ENCODE results near the gene CFAP299.
"Not testable (repeated sequence)": the region's sequence is repeated elsewhere in the genome, so short reads cannot be mapped to it uniquely, and the experiment has no call there.

Gene CFAP299

DNA sequence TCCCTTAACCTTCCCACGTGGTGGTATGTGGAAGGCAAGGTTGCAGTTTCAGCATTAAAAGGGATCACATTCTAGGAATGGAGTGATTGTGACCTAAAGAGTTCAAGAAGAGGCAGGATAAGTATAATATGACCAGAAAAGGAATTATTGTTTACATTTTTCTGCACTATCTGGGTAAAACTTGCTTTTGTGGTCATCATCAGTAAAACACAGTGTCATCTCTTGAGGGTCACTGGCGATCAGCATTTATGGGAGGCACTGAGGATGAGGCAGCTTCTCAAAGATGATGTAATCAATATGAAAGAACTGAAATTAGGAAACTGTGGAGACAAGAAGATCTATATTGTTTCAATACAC, 88.7 kb downstream of the CFAP299 start:
- Histone ChIP-seq H3K36me3 (ENCODE audit: control insufficient read depth in 1 of 2, insufficient read depth in 2 of 2, low read length in 2 of 2) (no peaks in the 10 kb centered on the region), H3K4me1 (ENCODE audit: control insufficient read depth in 1 of 2, insufficient read depth in 2 of 2, low read length in 2 of 2) (no peaks in the 10 kb centered on the region), H3K9me3 (ENCODE audit: control insufficient read depth in 1 of 2, low read length in 2 of 2) (no peaks in the 10 kb centered on the region), H3K27ac (ENCODE audit: low read length) (no peak overlapping the region), H3K27me3 (ENCODE audit: low read depth, low read length) (no peaks in the 10 kb centered on the region), H3K4me3 (ENCODE audit: low read depth in 1 of 2, low read length in 2 of 2) (no peak overlapping the region)

DNA sequence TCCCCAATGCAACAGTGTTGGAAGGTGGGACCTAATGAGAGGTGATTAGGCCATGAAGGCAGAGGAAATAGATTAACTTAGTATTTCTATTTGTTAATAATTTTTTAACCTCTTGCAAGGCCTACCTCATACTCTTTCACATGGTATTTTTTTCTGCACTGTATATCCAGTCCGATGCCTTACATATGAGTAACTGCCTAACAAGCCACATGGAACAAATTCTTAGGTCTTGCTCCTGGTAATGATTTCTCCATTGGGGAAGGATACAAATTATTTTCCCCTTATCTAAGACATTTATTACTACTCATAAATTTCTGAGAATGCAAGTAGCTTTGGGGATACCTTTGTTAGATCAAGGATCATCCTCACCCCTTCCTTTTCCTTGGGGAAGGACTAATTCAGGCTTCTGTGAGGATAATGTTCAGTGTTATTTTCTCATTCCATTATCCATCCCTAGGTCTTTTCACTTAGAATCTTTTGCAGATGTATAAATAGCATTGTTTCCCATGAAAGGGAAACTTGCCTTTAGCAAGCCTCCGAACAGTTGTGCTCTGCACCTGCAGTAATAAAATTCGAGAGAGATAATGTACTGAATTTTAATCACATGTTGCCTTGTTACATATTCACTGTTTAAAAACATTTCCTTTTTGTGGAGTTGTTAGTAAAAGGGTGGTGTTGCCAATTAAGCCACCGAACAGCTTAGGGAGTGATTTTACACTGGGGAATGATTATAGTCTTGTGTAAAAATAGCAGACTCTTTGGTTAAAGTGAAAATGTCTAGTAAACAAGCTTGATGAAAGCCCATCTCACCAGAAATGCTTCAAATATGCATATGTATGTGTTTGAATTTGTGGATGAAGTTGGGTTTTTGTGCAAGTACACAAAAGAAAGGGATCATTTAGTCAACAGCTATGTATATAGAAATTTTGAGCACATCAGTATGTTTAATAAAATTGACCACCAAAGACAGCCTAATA, 89.9 kb downstream of the CFAP299 start:
- H3K27me3 ChIP-seq (ENCODE audit: low read depth, low read length): no peaks in the 10 kb centered on the region
- no peak overlapping the region for H3K4me3 ChIP-seq (ENCODE audit: low read depth in 1 of 2, low read length in 2 of 2)
- H3K36me3 ChIP-seq (ENCODE audit: control insufficient read depth in 1 of 2, insufficient read depth in 2 of 2, low read length in 2 of 2): no peaks in the 10 kb centered on the region
- H3K4me1 ChIP-seq (ENCODE audit: control insufficient read depth in 1 of 2, insufficient read depth in 2 of 2, low read length in 2 of 2): no peaks in the 10 kb centered on the region
- no peaks in the 10 kb centered on the region for H3K9me3 ChIP-seq (ENCODE audit: control insufficient read depth in 1 of 2, low read length in 2 of 2)
- no peak overlapping the region for H3K27ac ChIP-seq (ENCODE audit: low read length)

DNA sequence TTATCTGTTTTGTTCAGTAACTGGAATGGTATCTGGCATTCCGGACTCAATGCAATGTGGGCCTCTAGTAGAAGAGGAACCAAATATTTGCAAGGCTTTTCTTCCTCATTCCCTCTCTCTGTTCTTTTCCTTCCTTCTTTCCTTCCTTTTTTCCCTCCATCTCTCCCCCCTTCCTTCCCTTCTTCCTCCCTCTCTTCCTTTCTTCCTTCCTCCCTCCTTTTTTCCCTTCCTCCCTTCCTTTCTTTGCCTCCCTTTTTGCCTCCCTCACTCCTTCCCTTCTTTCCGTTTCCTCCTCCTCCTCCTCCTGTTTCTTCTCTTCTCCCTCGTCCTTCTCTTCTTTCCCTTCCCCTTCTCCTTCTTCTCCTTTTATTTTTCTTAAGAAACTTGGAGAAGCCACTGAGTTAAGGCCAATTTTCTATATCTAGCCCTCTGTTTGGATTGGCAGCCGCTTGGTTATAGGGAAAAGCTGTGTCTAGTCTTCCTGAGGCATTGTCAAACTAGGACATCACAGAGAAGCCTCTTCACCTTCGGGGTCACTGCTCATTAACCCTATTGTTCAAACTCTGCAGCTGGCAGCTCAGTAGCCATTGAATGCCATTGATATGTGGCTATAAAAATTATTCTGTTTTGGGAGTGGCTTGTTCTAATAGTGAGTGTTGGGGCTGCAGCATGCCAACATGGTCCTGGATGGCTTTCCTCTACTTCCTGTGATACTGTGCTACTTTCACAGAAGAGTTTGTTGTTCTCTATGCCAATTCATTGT, 95.9 kb downstream of the CFAP299 start:
- Histone ChIP-seq H3K4me3 (ENCODE audit: low read depth in 1 of 2, low read length in 2 of 2) (no peak overlapping the region), H3K27me3 (ENCODE audit: low read depth, low read length) (no peaks in the 10 kb centered on the region), H3K4me1 (ENCODE audit: control insufficient read depth in 1 of 2, insufficient read depth in 2 of 2, low read length in 2 of 2) (no peaks in the 10 kb centered on the region), H3K36me3 (ENCODE audit: control insufficient read depth in 1 of 2, insufficient read depth in 2 of 2, low read length in 2 of 2) (no peaks in the 10 kb centered on the region), H3K27ac (ENCODE audit: low read length) (no peak overlapping the region), H3K9me3 (ENCODE audit: control insufficient read depth in 1 of 2, low read length in 2 of 2) (no peaks in the 10 kb centered on the region)

DNA sequence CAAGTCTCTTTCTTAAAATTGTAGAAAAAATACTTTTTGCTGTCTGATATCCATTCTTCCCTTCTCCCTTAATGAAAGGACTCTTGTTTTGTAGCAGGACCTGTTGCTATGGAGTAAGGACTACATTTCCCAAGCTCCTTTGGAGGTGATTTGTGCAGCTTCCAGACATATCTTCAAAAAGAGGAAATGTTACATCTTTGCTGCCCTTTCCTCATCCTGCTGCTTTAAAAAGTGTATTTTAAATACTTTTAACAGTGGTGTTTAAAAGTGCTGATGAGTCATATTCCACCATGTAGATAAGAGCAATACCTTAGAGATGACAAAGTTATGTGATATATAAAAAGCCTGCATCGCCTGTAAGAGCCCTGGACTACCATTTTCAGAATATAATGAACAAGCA, 98.7 kb downstream of the CFAP299 start:
- Histone ChIP-seq H3K4me1 (ENCODE audit: control insufficient read depth in 1 of 2, insufficient read depth in 2 of 2, low read length in 2 of 2) (no peaks in the 10 kb centered on the region), H3K27ac (ENCODE audit: low read length) (no peak overlapping the region), H3K9me3 (ENCODE audit: control insufficient read depth in 1 of 2, low read length in 2 of 2) (no peaks in the 10 kb centered on the region), H3K27me3 (ENCODE audit: low read depth, low read length) (no peaks in the 10 kb centered on the region), H3K36me3 (ENCODE audit: control insufficient read depth in 1 of 2, insufficient read depth in 2 of 2, low read length in 2 of 2) (no peaks in the 10 kb centered on the region), H3K4me3 (ENCODE audit: low read depth in 1 of 2, low read length in 2 of 2) (no peak overlapping the region)

DNA sequence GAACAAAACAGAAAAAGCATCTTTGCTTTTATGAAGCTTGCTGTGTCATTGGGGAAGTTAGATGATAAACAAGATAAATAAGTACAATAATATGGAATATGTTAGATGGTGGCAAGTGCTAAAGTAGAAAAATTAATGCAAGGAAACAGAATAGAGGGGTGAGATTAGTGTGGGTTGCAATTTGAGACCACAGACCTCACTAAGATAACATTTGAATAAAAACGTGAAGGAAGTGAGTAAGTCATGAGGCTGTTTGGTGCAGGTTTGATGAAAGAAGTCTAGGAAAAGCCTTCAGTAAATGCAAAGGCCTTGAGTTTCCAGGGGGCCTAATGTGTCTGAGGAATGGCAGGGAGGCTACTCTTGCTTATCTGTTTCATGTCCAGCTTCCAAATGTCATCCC, 102.5 kb downstream of the CFAP299 start:
- H3K4me3 ChIP-seq (ENCODE audit: low read depth in 1 of 2, low read length in 2 of 2): no peak overlapping the region
- H3K36me3 ChIP-seq (ENCODE audit: control insufficient read depth in 1 of 2, insufficient read depth in 2 of 2, low read length in 2 of 2): no peaks in the 10 kb centered on the region
- no peaks in the 10 kb centered on the region for H3K9me3 ChIP-seq (ENCODE audit: control insufficient read depth in 1 of 2, low read length in 2 of 2)
- no peak overlapping the region for H3K27ac ChIP-seq (ENCODE audit: low read length)
- H3K27me3 ChIP-seq (ENCODE audit: low read depth, low read length): no peaks in the 10 kb centered on the region
- no peaks in the 10 kb centered on the region for H3K4me1 ChIP-seq (ENCODE audit: control insufficient read depth in 1 of 2, insufficient read depth in 2 of 2, low read length in 2 of 2)

DNA sequence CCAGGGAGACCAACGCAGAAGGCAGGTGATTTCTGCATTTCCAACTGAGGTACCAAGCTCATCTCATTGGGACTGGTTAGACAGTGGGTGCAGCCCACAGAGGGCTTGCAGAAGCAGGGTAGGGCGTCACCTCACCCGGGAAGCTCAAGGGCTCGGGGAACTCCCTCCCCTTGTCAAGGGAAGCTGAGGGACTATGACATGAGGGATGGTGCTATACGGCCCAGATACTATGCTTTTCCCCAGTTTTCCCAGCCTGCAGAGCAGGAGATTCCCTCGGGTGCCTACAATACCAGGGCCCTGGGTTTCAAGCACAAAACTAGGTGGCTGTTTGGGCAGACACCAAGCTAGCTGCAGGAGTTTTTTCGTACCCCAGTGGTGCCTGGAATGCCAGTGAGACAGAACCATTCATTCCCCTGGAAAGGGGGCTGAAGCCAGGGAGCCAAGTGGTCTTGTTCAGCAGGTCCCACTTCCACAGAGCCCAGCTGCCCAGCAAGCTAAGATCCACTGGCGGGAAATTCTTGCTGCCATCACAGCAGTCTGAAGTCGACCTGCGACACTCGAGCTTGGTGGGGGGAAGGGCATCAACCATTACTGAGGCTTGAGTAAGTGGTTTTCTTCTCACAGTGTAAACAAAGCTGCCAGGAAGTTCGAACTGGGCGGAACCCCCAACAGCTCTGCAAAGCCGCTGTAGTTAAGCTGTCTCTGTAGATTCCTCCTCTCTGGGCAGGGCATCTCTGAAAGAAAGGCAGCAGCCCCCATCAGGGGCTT, 103.9 kb downstream of the CFAP299 start:
- not testable (repeated sequence) for H3K27me3 ChIP-seq (ENCODE audit: low read depth, low read length); H3K4me1 ChIP-seq (ENCODE audit: control insufficient read depth in 1 of 2, insufficient read depth in 2 of 2, low read length in 2 of 2); H3K9me3 ChIP-seq (ENCODE audit: control insufficient read depth in 1 of 2, low read length in 2 of 2); H3K27ac ChIP-seq (ENCODE audit: low read length); H3K36me3 ChIP-seq (ENCODE audit: control insufficient read depth in 1 of 2, insufficient read depth in 2 of 2, low read length in 2 of 2); H3K4me3 ChIP-seq (ENCODE audit: low read depth in 1 of 2, low read length in 2 of 2)

DNA sequence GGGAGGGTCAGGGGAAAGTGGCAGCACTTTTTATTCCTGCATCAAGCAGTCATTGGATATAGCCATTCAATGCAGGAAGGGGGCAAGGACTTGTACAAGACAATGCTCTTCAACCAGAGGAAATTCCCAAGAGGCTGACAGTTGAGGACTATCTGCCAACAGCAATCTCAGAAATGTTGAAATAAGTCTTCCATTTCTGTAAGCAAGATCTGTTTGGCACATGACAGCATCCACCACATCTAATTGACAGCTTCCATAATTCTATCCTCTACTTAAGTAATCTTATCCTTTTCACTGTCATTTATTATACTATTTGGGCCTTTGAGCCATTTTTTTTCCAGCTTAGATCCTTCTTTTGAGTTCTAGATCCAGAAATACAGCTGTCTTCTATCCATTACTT, 110.7 kb downstream of the CFAP299 start:
- Histone ChIP-seq H3K4me3 (ENCODE audit: low read depth in 1 of 2, low read length in 2 of 2) (no peak overlapping the region), H3K36me3 (ENCODE audit: control insufficient read depth in 1 of 2, insufficient read depth in 2 of 2, low read length in 2 of 2) (no peaks in the 10 kb centered on the region), H3K4me1 (ENCODE audit: control insufficient read depth in 1 of 2, insufficient read depth in 2 of 2, low read length in 2 of 2) (no peaks in the 10 kb centered on the region), H3K9me3 (ENCODE audit: control insufficient read depth in 1 of 2, low read length in 2 of 2) (no peaks in the 10 kb centered on the region), H3K27me3 (ENCODE audit: low read depth, low read length) (no peaks in the 10 kb centered on the region), H3K27ac (ENCODE audit: low read length) (no peak overlapping the region)

DNA sequence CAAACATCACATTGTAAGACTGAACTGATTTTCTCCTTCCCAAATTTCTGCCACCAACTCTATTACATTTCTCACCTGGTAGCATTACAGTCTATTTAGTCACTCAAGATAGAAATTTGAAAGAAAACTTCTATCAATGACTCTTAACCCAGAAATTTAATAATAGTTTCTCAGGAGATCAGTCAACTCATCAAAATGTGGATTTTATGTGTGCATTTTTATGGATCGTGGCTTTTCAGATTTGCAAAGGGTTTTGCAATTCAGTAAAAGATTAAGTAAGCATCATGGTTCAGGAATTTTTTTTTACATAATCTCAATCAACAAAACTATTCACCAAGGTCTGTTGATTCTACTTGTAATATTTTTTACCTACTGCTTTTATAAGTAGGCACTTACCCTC, 111.1 kb downstream of the CFAP299 start:
- H3K36me3 ChIP-seq (ENCODE audit: control insufficient read depth in 1 of 2, insufficient read depth in 2 of 2, low read length in 2 of 2): no peaks in the 10 kb centered on the region
- no peaks in the 10 kb centered on the region for H3K4me1 ChIP-seq (ENCODE audit: control insufficient read depth in 1 of 2, insufficient read depth in 2 of 2, low read length in 2 of 2)
- no peak overlapping the region for H3K27ac ChIP-seq (ENCODE audit: low read length)
- H3K4me3 ChIP-seq (ENCODE audit: low read depth in 1 of 2, low read length in 2 of 2): no peak overlapping the region
- H3K27me3 ChIP-seq (ENCODE audit: low read depth, low read length): no peaks in the 10 kb centered on the region
- no peaks in the 10 kb centered on the region for H3K9me3 ChIP-seq (ENCODE audit: control insufficient read depth in 1 of 2, low read length in 2 of 2)

DNA sequence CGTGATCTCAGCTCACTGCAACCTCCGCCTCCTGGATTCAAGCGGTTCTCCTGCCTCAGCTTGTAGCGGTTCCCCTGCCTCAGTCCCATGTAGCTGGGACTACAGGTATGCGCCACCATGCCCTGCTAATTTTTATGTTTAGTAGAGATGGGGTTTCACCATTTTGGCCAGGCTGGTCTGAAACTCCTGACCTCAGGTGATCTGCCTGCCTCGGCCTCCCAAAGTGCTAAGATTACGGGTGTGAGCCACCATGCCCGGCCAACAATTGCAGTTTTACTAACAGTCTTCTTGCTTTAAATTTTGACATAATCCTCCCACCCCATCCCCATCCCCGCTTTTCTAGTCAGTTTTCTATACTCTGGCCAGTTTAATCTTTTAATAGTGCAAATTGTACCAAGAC, 112.0 kb downstream of the CFAP299 start:
- no peak overlapping the region for H3K27ac ChIP-seq (ENCODE audit: low read length)
- H3K36me3 ChIP-seq (ENCODE audit: control insufficient read depth in 1 of 2, insufficient read depth in 2 of 2, low read length in 2 of 2): no peaks in the 10 kb centered on the region

DNA sequence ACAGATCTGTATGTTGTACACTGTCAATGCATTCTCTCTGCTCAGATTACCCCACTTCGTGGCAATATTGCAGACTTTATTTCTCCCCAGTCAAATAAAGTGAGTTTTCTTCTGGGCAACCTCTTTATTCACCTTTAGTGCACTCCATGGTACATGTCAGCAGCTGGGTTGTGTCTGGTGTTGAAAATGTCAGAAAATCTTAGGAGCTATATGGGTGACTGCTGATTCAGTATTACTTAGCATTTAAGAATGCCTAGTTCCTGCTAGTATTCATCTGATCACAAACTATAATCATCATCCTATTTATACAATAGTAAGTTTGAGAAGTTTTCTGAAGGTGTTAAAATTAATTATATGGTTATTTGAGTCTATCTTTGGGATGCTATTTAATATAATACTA, 112.5 kb downstream of the CFAP299 start:
- no peaks in the 10 kb centered on the region for H3K36me3 ChIP-seq (ENCODE audit: control insufficient read depth in 1 of 2, insufficient read depth in 2 of 2, low read length in 2 of 2)
- no peaks in the 10 kb centered on the region for H3K4me1 ChIP-seq (ENCODE audit: control insufficient read depth in 1 of 2, insufficient read depth in 2 of 2, low read length in 2 of 2)
- H3K27ac ChIP-seq (ENCODE audit: low read length): no peak overlapping the region
- H3K27me3 ChIP-seq (ENCODE audit: low read depth, low read length): no peaks in the 10 kb centered on the region
- no peaks in the 10 kb centered on the region for H3K9me3 ChIP-seq (ENCODE audit: control insufficient read depth in 1 of 2, low read length in 2 of 2)
- no peak overlapping the region for H3K4me3 ChIP-seq (ENCODE audit: low read depth in 1 of 2, low read length in 2 of 2)

More for the DNA sequence above, 112.0 kb downstream of the CFAP299 start:
- no peak overlapping the region for H3K4me3 ChIP-seq (ENCODE audit: low read depth in 1 of 2, low read length in 2 of 2)
- H3K9me3 ChIP-seq (ENCODE audit: control insufficient read depth in 1 of 2, low read length in 2 of 2): no peaks in the 10 kb centered on the region
- H3K4me1 ChIP-seq (ENCODE audit: control insufficient read depth in 1 of 2, insufficient read depth in 2 of 2, low read length in 2 of 2): no peaks in the 10 kb centered on the region
- H3K27me3 ChIP-seq (ENCODE audit: low read depth, low read length): no peaks in the 10 kb centered on the region

DNA sequence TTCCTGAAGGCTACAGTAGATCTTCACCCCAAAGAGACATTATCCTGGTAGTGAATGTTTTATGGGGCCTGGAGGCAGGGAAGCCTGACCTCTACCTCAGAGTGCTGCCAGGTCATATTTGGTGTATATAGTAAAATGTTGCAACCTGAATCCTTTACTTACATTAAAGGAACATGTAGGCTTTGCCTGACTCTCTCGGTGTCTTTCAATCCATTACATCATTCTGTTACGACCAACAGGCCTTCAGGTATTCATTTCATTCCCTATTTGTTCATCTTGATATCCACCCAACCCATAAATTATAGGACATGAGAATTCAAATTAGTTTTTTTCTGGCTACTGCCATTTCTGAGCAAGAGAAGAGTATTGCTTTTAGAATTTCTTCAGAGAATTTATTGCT, 116.5 kb downstream of the CFAP299 start:
- H3K36me3 ChIP-seq (ENCODE audit: control insufficient read depth in 1 of 2, insufficient read depth in 2 of 2, low read length in 2 of 2): no peaks in the 10 kb centered on the region
- no peak overlapping the region for H3K4me3 ChIP-seq (ENCODE audit: low read depth in 1 of 2, low read length in 2 of 2)
- no peaks in the 10 kb centered on the region for H3K9me3 ChIP-seq (ENCODE audit: control insufficient read depth in 1 of 2, low read length in 2 of 2)
- no peaks in the 10 kb centered on the region for H3K4me1 ChIP-seq (ENCODE audit: control insufficient read depth in 1 of 2, insufficient read depth in 2 of 2, low read length in 2 of 2)
- no peaks in the 10 kb centered on the region for H3K27me3 ChIP-seq (ENCODE audit: low read depth, low read length)
- no peak overlapping the region for H3K27ac ChIP-seq (ENCODE audit: low read length)
